MM.1S (cell line): Measurements from ENCODE around the gene RABL6.

ENCODE experiments used
- DNase-seq: peaks from one replicate; pipeline ENCODE4 v3.0.0-alpha.2; 2015
- H2AFZ ChIP-seq: fragments of 300-600 bp; sonication (generic); 2 replicates; pipeline ENCODE4 v1.6.0; 2016; ENCODE audit warnings: antibody characterized with exemption, low read length
- H3F3A ChIP-seq: fragments of 300-600 bp; sonication (generic); 2 replicates; pipeline ENCODE4 v1.6.1; 2016; ENCODE audit warnings: mild to moderate bottlenecking, antibody characterized with exemption, low read length, moderate library complexity, mixed read lengths; ENCODE audit not compliant: insufficient read depth
- H3K27ac ChIP-seq: fragments of 300-600 bp; sonication (generic); 2 replicates; pipeline ENCODE4 v1.5.1; 2016; ENCODE audit warnings: mild to moderate bottlenecking, low read length
- H3K27me3 ChIP-seq: fragments of 300-600 bp; sonication (generic); replicated peaks from 2 replicates; pipeline ENCODE4 v1.6.0; 2016; ENCODE audit warnings: low read length; ENCODE audit not compliant: insufficient read depth
- H3K36me3 ChIP-seq: fragments of 300-600 bp; sonication (generic); replicated peaks from 2 replicates; pipeline ENCODE4 v1.6.1; 2016; ENCODE audit warnings: mild to moderate bottlenecking, low read length, mixed read lengths; ENCODE audit not compliant: insufficient read depth
- H3K4me1 ChIP-seq: fragments of 300-600 bp; sonication (generic); 2 replicates; pipeline ENCODE4 v1.6.1; 2016; ENCODE audit warnings: low read length, mixed read lengths
- H3K4me2 ChIP-seq: fragments of 300-600 bp; sonication (generic); 2 replicates; pipeline ENCODE4 v1.6.0; 2016; ENCODE audit warnings: low read depth, low read length
- H3K4me3 ChIP-seq: fragments of 300-600 bp; sonication (generic); 2 replicates; pipeline ENCODE4 v1.5.1; 2016; ENCODE audit warnings: low read length, mixed read lengths
- H3K79me2 ChIP-seq: fragments of 300-600 bp; sonication (generic); 2 replicates; pipeline ENCODE4 v1.6.1; 2016; ENCODE audit warnings: mixed run types, low read length, mixed read lengths
- H3K9ac ChIP-seq: fragments of 300-600 bp; sonication (generic); 2 replicates; pipeline ENCODE4 v1.6.1; 2016; ENCODE audit warnings: low read length, mixed read lengths
- H3K9me2 ChIP-seq: fragments of 300-600 bp; sonication (generic); replicated peaks from 2 replicates; pipeline ENCODE4 v1.6.1; 2016; ENCODE audit warnings: mild to moderate bottlenecking, low read length, mixed read lengths; ENCODE audit not compliant: insufficient read depth
- H3K9me3 ChIP-seq: fragments of 300-600 bp; sonication (generic); replicated peaks from 2 replicates; pipeline ENCODE4 v1.6.1; 2016; ENCODE audit warnings: mild to moderate bottlenecking, low read length, mixed read lengths; ENCODE audit not compliant: insufficient read depth
- H4K20me1 ChIP-seq: fragments of 300-600 bp; sonication (generic); 2 replicates; pipeline ENCODE4 v1.6.1; 2016; ENCODE audit warnings: mild to moderate bottlenecking, low read length, moderate library complexity, mixed read lengths; ENCODE audit not compliant: insufficient read depth
- CTCF ChIP-seq: fragments of 300-600 bp; sonication (generic); IDR thresholded peaks from 2 replicates; pipeline ENCODE4 v1.5.1; 2016; ENCODE audit warnings: antibody characterized with exemption, low read length, mixed read lengths
- EZH2 ChIP-seq: fragments of 300-600 bp; sonication (generic); optimal IDR thresholded peaks from 2 replicates; pipeline ENCODE3; 2017; ENCODE audit warnings: low read depth, mild to moderate bottlenecking, antibody characterized with exemption, low read length, mixed read lengths
- EZH2phosphoT487 ChIP-seq: fragments of 300-600 bp; sonication (generic); IDR thresholded peaks from 2 replicates; pipeline ENCODE4 v1.6.1; 2018; ENCODE audit warnings: antibody characterized with exemption, low read length

The RABL6 gene

GRCh38 chr9:136820971-136821825, 13.4 kb downstream of the RABL6 start:
- H3K36me3 ChIP-seq: no peaks in the 10 kb centered on the region
- DNase-seq: no peak
- H3K4me2 ChIP-seq: no peak overlapping the region
- H3K9ac ChIP-seq: no peak overlapping the region
- no peak overlapping the region for H2AFZ ChIP-seq
- H3F3A ChIP-seq: no peaks in the 10 kb centered on the region
- H3K27me3 ChIP-seq: no peaks in the 10 kb centered on the region
- no peaks in the 10 kb centered on the region for H3K9me3 ChIP-seq
- peaks cover 22% of the 10 kb centered on the region for H3K79me2 ChIP-seq
- no peak overlapping the region for H3K4me3 ChIP-seq
- no peaks in the 10 kb centered on the region for H3K4me1 ChIP-seq
- H4K20me1 ChIP-seq: no peaks in the 10 kb centered on the region
- TF ChIP-seq EZH2phosphoT487 (no peak), CTCF (no peak), EZH2 (no peak)
- no peaks in the 10 kb centered on the region for H3K9me2 ChIP-seq
- H3K27ac ChIP-seq: no peak overlapping the region

GRCh38 chr9:136821826-136822544, 14.2 kb downstream of the RABL6 start:
- peaks cover 18% of the 10 kb centered on the region for H3K79me2 ChIP-seq
- H3K4me1 ChIP-seq: no peaks in the 10 kb centered on the region
- no peak for DNase-seq
- H4K20me1 ChIP-seq: no peaks in the 10 kb centered on the region
- no peaks in the 10 kb centered on the region for H3K36me3 ChIP-seq
- H3K9me2 ChIP-seq: no peaks in the 10 kb centered on the region
- TF ChIP-seq EZH2 (no peak), EZH2phosphoT487 (no peak)
- no peak overlapping the region for H3K9ac ChIP-seq
- no peak overlapping the region for H3K27ac ChIP-seq
- H3K4me2 ChIP-seq: no peak overlapping the region
- H3K4me3 ChIP-seq: no peak overlapping the region
- no peaks in the 10 kb centered on the region for H3F3A ChIP-seq
- no peaks in the 10 kb centered on the region for H3K27me3 ChIP-seq
- H2AFZ ChIP-seq: no peak overlapping the region
- H3K9me3 ChIP-seq: no peaks in the 10 kb centered on the region

- H3K27ac ChIP-seq: no peak overlapping the region
- H3K4me1 ChIP-seq: no peaks in the 10 kb centered on the region
- TF ChIP-seq EZH2phosphoT487 (no peak), EZH2 (no peak), CTCF (no peak)
- peaks cover 11% of the 10 kb centered on the region for H3K79me2 ChIP-seq
- no peaks in the 10 kb centered on the region for H3K9me3 ChIP-seq
- no peaks in the 10 kb centered on the region for H3F3A ChIP-seq
- no peaks in the 10 kb centered on the region for H3K27me3 ChIP-seq
- H3K9ac ChIP-seq: no peak overlapping the region
- no peak overlapping the region for H3K4me2 ChIP-seq
- no peaks in the 10 kb centered on the region for H3K9me2 ChIP-seq
- no peaks in the 10 kb centered on the region for H3K36me3 ChIP-seq
- H2AFZ ChIP-seq: no peak overlapping the region
- H4K20me1 ChIP-seq: no peaks in the 10 kb centered on the region
- H3K4me3 ChIP-seq: no peak overlapping the region
- DNase-seq: no peak
Measured at GRCh38 chr9:136823136-136824046, 15.6 kb downstream of the RABL6 start.
